COLO668 (cell line): ENCODE results near the gene GULP1.
"Not testable (repeated sequence)": the region's sequence is repeated elsewhere in the genome, so short reads cannot be mapped to it uniquely, and the experiment has no call there.

ENCODE experiments used
- DNase-seq: peaks from one replicate; lab custom pipeline; 2025; ENCODE audit not compliant: unreplicated experiment; lab: John Stamatoyannopoulos, UW

Gene GULP1

DNA sequence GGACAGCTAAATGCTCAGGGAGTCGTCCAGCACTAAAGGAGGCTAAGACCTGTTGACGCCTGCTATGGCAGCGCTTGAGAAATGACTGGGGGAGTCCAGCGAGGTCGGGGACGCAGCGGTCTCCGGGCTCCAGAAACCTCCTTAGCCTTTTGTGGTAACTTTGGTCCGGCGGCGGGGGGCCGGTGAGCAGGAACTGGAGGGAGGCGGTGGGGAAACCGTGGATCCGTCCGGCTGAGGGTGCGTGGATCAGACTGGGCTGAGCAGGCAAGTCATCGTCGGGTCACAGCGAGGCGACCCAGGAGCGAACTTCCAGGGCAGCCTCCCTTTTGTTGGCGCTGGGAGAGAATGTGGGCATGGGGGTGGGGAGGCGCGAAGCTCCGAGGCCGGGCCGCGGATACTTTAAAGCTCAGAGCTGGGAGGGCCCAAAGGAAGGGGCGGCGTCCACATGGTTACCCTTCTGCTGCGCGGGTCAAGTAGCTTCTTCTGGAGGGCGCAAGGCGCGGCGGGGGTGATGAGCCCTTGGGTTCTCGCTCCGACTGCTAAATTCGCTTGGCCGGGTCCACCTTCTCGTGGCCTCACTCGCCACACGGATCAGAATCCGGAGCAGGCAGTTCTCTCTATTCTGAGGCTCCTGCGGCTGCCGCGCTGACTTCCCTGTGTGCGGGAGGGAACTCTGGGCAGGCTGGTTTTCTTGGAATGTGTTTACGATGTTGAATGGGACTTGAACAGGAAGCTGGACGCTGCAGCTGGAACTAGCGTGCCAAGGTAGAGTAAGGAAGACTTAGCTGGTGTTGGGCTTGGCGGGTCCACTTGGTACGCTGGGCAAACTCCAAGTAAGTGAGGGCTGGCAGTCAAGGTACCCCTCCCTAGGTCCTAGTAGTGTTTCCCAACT is 920 bp downstream of the GULP1 start:
- peak; percentile 72 for DNase-seq

DNA sequence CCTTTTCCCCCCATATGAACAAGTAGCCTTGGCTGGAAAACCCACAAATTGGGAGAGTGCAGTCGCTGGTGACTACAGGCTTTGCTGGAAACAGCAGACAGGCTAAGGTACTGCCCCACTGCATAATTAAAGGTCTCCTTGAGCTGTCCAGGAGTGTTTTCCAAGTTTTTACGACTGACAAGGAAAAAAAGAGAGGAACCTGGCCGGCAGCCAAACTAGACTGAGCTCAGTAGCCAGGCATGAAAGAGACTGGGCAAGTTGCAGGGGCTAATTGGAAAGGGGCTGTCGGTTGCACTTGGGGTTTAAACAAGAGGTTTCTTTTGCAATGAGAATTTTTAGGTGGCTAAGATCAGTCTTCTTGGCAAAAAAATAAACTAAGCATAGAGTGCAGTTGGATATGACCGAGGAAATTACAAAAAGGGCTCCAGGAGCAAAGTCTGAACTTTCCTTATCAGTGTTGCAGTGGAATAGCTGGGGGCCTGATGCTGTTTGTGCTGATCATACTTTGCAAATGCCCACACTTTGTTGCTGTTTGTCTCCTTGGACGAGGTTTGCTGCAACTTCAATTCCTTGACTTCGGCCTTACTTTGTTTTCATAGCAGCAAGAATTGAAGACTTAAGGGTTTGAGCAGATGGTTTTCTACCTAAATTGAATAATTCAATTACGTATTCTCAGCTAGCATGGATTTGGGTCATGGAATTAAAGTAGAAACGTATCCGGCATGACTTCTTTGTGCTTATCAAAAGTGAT is 2.1 kb downstream of the GULP1 start:
- peak; percentile 48 for DNase-seq

DNA sequence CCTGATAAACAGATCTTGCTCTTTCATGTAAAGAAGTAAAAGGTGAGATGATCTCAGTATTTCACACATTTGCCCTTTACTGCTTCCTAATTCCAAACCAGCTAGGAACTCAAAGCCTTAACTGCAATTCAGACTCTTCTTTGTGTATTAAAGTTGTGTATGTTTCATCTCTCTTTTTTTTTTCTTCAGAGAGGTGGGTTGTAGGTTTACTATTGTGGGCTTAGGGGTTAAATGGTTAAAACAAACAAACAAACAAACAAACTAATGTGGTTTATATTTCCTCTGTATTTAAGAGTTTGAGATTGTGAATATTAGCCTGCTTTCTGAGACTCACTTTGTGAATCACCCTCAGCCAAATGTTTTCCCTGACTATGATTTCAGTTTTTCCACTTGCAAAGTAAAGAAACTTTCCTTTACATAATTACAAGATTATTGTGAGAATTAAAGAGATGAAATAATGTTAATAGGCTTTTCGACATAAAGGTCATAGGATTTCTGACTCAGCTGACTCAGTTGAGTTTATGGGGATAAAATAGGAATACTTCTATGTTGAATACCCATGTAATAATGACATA is 2.8 kb downstream of the GULP1 start:
- DNase-seq: no peak

DNA sequence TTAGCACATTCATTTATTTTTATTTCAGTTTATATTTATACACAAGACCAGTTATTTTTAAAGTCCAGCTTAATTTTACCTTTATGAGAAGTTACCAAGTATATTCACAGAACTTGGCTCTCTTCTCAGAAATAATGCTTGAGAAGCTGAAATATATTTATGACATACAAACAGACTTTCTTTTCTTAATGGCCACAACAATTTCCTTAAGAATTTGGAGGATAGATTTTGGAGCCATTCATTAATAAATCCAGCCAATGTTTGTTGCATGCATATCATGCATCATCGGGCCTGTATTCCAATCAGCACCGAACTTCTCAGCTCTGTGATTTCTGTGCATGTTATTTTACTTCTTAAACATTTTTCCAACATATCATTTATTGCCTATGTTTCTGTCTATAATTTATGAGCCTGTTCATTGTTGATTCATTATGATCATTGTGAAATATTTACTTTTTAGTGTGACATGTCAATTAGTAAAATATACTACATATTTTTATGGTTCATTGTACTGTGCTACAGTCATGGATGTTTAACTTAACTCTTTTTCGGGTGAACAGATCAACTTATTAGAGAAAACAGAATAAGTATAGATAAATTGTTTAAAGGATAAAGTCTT is 3.5 kb downstream of the GULP1 start:
- DNase-seq: no peak

DNA sequence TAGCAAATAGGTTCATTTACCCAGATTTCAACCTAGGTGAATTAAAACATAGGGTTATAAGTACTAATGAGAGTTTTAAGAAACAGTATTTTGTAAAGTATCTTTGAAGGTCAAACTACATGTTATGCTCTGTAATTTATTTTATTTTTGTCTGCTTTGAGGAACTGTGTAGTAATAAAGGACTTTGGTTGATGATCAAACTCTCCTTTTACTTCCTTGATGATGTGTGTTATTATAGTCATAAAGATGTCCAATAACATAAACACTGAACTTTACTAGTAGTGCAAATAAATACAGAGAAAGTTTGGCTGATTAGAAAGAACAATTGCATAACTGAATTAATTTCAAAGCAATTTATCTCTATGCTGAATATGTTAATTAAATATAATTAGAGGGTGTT is 6.3 kb downstream of the GULP1 start:
- no peak for DNase-seq

DNA sequence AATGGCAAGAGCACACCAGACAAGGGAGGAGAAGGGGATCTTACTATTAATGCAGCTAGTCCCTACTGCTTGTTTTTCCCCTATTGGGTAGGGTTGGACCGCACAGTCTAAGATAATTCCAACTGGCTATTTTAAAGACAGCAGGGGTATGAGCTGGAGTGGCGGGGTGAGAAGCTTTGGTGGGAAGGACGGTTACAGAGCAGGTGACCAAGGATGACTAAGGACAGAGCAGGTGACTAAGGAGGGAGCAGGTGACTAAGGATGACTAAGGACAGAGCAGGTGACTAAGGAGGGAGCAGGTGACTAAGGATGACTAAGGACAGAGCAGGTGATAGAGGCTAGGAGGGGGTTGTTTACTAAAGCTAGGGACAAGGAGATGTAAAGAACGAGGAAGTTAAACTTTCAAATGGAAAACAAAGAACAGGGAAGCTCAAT is 7.3 kb downstream of the GULP1 start:
- DNase-seq: not testable (repeated sequence)

DNA sequence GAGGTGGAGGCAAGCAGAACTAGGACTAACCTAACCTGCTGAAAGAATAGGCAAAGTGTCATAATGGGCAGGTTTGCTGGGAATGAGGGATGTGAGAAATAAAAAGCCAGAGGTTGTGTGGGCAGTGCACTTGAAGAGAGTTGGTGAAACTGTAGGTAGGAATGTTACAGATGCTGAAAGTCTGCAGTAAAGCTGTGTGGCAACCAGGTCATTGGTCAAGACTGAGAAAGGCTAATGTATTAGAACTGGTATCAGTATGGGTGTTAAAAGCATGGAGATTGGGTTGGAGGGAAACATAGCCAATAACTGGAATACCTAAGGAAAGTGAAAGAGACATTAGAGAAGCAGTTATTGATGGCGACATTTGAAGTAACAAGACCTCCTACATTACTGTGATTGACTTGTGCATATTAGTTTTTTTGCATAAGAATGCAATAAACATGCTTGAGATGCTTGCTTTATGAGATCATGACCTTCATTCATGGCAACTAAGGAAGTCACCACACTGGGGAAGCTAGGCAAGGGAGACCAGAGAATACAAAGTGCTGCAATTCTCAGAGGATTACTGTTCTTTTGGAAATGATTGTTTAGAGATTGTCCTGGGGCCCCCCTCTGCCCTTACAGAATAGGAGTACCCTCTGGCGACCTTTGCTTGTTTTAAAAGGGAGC is 11.8 kb downstream of the GULP1 start:
- DNase-seq: no peak

DNA sequence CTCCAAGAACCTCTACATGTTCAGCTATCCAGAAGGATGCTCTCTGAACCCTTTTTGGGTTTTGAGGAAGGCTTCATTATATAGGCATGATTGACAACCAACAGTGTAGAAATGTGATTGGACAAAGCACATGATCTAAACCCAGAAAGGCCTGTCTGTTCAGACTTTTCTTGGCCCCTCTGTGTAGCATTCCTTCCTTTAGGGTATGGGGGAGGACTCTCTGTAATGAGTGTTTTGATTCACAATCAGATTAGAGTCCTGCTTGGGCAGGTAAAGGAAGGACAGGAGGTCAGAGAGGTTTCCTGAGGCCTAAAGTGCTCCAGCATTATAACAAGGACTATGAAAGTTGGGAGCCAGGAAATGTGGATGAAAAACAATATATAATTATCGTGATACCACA is 13.6 kb downstream of the GULP1 start:
- DNase-seq: no peak

DNA sequence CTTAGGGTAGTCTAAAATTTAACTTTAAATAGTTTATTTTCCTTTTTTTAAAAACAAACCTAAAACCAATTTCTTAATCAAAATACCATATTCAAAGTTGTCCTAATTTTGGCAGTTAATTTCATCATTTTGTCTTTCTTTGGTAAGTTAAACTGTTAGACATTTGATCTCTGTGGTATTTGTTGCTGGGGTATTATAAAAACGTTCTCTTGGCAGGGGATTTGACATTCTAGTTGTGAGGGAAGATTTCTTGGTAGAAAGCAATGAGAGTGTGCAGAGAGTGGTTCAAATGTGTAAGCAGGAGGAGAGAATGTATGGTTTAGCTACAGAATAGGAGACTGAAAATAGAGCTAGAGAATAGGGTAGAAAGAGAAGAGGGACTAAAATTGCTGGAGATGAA is 14.6 kb downstream of the GULP1 start:
- no peak for DNase-seq

DNA sequence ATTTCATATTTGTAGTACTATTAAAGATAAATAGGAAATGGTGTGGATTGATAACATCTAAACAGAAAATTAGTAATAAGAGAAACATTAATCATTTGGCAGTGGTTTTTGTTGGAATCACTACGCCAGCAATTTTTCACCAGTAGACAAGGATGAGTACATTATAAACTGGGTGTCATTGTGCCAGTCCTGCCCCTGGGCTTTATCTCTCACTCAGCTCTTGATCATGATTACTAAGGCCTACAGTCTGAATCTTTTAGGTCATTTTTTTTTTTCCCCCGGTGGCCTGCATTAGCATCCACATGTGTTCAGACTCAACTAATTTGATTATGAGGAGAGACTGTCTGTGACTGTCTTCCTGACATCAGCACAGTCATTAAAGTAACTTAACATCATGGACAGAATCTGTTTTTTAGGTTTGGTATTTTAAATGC is 16.2 kb downstream of the GULP1 start:
- no peak for DNase-seq

DNA sequence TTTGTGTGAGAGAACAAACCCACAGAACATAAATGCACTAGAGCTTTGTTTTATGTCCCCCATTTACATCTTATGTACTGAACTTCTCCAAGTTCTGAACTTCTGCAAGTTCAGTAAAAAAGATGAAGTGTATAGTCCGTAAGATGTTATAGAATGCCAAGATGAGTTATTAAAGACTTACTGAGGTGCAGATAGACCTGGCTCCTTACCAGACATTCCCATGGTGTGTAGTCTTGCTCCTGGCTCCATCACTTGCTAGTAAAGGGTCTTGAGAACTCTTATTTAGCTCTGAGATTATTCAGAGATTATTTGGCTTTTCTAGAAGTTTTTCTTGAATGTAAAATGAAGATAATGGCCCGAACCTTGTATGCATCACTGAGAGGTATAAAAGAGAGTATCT is 16.8 kb downstream of the GULP1 start:
- no peak for DNase-seq

DNA sequence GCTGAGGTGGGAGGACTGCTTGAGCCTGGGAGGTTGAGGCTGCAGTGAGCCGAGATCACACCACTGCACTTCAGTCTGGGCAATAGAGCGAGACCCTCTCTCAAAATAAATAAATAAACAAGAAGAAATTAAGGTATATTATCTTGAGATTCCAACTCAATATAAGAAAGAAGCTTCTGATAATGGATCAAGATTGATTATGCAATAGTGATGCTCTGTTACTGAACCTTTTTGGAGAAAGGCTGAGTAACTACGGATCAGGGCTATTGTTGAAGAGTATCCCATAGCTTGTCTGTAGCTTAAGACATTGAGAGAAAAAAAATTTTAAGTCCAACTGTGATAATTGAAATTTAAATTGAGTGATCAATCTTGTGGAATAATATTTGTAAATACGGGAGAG is 17.7 kb downstream of the GULP1 start:
- no peak for DNase-seq

DNA sequence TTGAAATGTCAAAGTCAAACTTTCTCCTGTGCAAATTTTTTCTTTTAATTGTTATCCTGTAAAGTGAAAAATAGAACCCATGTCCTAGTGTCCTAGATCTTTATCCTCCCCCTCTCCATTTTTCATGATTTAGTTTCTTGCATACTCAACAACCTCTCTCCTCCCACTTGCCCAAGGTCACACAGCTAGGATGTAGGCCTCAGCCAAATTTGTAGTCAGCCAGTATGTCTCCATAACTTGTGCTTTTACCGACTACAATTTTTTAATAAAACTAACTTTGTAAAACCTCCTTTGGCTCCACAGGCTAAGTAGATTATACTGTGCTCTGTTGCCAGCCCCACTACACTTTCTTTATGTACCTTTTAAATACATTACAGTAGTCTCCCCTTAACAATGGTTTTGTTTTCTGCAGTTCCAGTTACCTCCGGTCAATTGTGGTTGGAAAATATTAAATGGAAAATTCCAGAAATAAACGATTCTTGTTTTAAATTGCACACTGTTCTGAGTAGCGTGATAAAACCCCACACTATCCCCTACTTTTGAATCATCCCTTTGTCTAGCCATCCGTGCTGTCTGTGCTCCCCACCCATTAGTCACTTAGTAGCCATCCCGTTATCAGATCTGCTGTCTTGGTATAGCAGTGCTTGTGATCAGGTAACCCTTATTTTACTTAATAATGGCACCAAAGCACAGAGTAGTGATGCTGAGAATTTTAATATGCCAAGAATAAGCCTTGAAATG is 22.8 kb downstream of the GULP1 start:
- DNase-seq: no peak

DNA sequence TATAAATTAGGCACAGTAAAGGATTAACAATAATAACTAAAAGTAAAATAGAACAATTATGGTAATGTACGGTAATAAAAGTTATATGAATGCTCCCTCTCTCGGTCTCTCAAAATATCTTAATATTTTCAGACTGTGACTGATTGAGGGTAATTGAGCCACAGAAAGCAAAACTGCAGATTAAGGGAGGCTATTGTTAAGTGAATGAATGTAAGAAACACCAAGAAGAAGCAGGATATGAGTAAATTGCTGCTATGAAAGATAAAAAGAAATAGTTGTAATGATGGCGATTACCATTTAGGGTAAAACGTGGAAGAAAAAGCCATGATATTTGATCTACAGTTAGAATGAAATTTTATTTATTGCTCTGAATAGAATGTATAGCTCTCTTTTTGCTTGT is 24.1 kb downstream of the GULP1 start:
- DNase-seq: no peak

DNA sequence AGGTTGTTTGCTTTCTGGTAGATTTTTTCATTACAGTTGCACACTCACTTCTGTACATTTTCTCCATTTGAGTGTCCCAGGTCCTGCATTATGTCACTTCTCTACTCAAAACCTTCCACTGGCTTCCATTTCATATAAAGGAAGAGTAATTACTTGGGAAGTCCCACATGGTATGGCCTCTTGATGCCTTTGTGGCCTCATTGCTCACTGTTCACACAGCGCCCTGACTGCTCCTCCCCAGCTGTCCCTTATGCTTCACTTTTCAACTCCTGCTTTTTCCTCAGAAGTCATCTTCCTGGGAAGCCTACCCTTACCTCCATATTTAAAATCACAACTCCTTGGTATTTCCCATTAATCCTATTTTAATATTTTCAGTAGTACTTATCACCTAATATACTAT is 24.7 kb downstream of the GULP1 start:
- DNase-seq: no peak

DNA sequence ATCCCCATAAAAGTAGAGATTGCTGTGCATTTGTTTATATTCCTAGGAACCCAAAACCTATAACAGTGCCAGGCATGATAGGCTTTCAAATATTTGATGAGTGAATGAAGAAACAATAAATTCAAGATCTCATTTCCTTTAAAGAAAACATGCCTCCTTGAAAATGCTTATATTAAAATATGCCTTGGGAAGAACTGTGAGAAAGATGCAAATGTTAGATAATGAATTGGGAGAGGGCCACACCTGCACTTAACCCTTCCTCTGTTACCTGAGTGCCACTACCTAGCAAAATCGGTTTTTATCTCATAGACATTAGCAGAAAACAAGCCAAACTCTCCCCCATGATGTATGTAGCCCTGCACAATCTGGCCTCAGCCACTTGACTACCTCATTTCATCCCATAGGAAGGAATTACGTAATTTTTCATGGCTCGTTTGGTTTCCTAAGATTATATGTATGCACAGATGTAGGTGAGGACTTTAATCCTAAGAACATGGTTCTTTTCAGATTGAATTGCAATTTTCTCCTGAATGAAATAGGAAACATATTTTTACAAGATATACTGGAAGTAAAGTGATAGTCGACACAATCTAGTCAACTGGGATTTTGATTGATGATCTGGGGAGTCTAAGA is 25.2 kb downstream of the GULP1 start:
- DNase-seq: no peak

DNA sequence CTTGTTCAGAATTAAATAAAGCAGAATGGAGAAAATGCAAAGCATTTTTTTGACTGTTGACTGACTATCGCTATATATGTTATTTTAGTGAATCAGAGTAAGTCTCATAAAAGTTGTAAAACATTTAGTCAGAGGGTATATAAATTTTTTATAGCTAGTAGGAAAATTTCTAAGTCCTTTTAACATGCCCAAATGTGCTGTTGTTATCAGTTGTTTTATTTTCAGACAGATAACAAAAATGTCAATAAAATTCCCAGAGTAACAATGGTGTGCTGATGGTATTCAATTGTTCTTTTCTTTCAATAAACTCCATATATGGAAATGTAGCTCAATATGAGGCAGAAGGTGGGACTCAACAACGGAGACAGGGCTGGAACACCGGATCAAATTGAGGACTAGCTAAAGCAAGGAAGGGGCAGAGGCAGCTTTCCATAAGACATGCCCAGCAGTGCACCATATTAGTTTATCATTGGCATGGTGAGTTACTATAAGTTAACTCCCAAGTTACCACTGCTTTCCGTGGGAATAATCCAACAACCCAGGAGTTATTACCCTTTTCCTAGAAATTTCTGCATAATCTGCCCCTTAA is 26.6 kb downstream of the GULP1 start:
- DNase-seq: no peak

DNA sequence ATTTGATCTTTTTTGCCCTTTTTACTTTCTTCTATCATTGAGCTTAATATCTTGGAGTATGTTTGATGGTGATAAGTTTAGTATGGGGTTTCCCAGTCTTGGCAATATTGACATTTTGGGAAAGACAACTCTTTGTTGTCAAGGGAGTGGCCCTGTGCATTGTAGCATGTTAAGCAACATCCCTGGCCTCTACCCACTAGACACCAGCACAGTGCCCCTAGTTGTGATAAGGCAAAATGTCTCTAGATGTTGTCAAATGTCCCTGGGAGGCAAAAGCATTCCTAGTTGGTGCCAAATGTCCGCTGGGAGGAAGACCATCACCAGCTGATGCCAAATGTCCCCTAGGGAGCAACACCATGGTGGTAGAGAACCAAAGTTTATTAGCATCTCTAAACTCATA is 28.2 kb downstream of the GULP1 start:
- no peak for DNase-seq

DNA sequence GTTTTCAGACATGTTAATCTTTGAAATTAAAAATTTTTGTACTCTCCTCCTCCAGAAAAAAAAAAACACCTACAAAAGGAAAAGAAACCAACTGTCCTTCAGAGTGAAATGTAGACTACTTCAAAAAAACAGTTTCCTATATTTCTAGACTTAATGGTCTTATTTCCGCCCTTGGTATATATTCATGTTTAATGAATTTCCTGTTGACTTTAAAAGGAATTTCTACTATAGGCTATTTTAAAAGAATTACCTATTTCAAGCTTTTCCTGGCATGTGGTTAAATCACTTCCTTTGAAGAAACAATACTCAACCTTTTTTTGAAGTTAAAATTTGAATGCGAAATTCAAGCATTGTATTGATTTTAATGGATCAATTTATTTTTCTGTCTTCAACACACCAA is 29.2 kb downstream of the GULP1 start:
- no peak for DNase-seq
